GM23248 (cell line): Measurements from ENCODE around the gene MAGEB17. TPM values are rescaled to one million over a fixed set of nuclear protein-coding genes. Genes with fewer than 3 reads are reported as not detected.

ENCODE experiments used
- DNase-seq: peaks from one replicate; pipeline ENCODE4 v3.0.0-alpha.2; 2015
- H2AFZ ChIP-seq: fragments of 200-600 bp; sonication (generic); 2 replicates; pipeline ENCODE4 v1.6.1; 2016; ENCODE audit warnings: antibody characterized with exemption
- H3F3A ChIP-seq: fragments of 200-600 bp; sonication (generic); 2 replicates; pipeline ENCODE4 v1.6.1; 2016; ENCODE audit warnings: mild to moderate bottlenecking, antibody characterized with exemption, mixed run types; ENCODE audit not compliant: insufficient read depth
- H3K27ac ChIP-seq: fragments of 200-600 bp; sonication (generic); 2 replicates; pipeline ENCODE4 v1.5.1; 2016; ENCODE audit warnings: mild to moderate bottlenecking
- H3K27me3 ChIP-seq: fragments of 200-600 bp; sonication (generic); replicated peaks from 2 replicates; pipeline ENCODE4 v1.6.1; 2016; ENCODE audit warnings: mild to moderate bottlenecking; ENCODE audit not compliant: insufficient read depth
- H3K36me3 ChIP-seq: fragments of 200-600 bp; sonication (generic); 2 replicates; pipeline ENCODE4 v1.6.1; 2016; ENCODE audit warnings: low read depth, mild to moderate bottlenecking
- H3K4me1 ChIP-seq: fragments of 200-600 bp; sonication (generic); 2 replicates; pipeline ENCODE4 v1.6.1; 2016; ENCODE audit warnings: mild to moderate bottlenecking; ENCODE audit not compliant: insufficient read depth
- H3K4me2 ChIP-seq: fragments of 200-600 bp; sonication (generic); one replicate; pipeline ENCODE4 v1.6.1; 2016; ENCODE audit warnings: mild to moderate bottlenecking; ENCODE audit not compliant: unreplicated experiment
- H3K4me3 ChIP-seq: fragments of 200-600 bp; sonication (generic); 2 replicates; pipeline ENCODE4 v1.5.1; 2016; ENCODE audit warnings: mild to moderate bottlenecking
- H3K79me2 ChIP-seq: fragments of 200-600 bp; sonication (generic); 2 replicates; pipeline ENCODE4 v1.6.1; 2016; ENCODE audit warnings: mild to moderate bottlenecking; ENCODE audit not compliant: insufficient read depth
- H3K9ac ChIP-seq: fragments of 200-600 bp; sonication (generic); 2 replicates; pipeline ENCODE4 v1.6.1; 2016; ENCODE audit warnings: mild to moderate bottlenecking
- H3K9me2 ChIP-seq: fragments of 200-600 bp; sonication (generic); 2 replicates; pipeline ENCODE4 v1.6.1; 2016; ENCODE audit warnings: mixed run types, mild to moderate bottlenecking, moderate library complexity; ENCODE audit not compliant: insufficient read depth
- H3K9me3 ChIP-seq: fragments of 200-600 bp; sonication (generic); one replicate; pipeline ENCODE4 v1.6.1; 2017; ENCODE audit warnings: low read depth
- H4K20me1 ChIP-seq: fragments of 200-600 bp; sonication (generic); 2 replicates; pipeline ENCODE4 v1.6.0; 2016; ENCODE audit not compliant: insufficient read depth
- EZH2 ChIP-seq: fragments of 200-600 bp; sonication (generic); IDR thresholded peaks from 2 replicates; pipeline ENCODE4 v1.6.1; 2018; ENCODE audit warnings: antibody characterized with exemption, mild to moderate bottlenecking; ENCODE audit not compliant: insufficient read depth, poor library complexity, severe bottlenecking
- EZH2phosphoT487 ChIP-seq: fragments of 200-600 bp; sonication (generic); IDR thresholded peaks from 2 replicates; pipeline ENCODE4 v1.6.1; 2018; ENCODE audit warnings: antibody characterized with exemption, moderate library complexity, mild to moderate bottlenecking, low read depth; ENCODE audit not compliant: insufficient read depth
- WGBS, 2 experiments: methylation state at CpG; one replicate each; pipeline ENCODE4 v1.1.6; 2015 to 2017; ENCODE audit warnings: low lambda C conversion rate in 2 of 2, low coverage in 1 of 2; ENCODE audit errors: missing lambda C conversion rate in 2 of 2; 5-methylcytosine and 5-hydroxymethylcytosine counted together
- in situ Hi-C: fragments of 300-500 bp; cut with MboI; formaldehyde crosslinking; loops from 2 replicates; pipeline ENCODE4 v1.15.0; 2020
- polyA plus RNA-seq: library from polyadenylated mRNA; unstranded; fragments of >200 nt; fragmentation: Nextera tagmentation; extraction: Ambion mirVana; gene quantifications from 2 replicates; pipeline ENCODE4 v1.2.1, GENCODE V29; 2016
- total RNA-seq: library from RNA; depleted of rRNA; stranded (reverse); fragments of >200 nt; shearing (Covaris generic); gene quantifications from 2 replicates; pipeline ENCODE4 v1.2.3, GENCODE V29; 2014; rRNA removed

The MAGEB17 gene, protein sequence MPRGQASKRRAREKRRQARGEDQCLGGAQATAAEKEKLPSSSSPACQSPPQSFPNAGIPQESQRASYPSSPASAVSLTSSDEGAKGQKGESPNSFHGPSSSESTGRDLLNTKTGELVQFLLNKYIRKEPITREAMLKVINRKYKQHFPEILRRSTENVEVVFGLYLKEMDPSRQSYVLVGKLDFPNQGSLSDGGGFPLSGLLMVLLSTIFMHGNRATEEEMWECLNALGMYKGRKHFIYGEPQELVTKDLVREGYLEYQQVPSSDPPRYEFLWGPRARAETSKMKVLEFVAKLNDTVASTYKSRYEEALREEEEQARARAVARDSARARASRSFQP
- total RNA-seq (not detected in 2 replicates), polyA plus RNA-seq (not detected in 2 replicates)

DNA sequence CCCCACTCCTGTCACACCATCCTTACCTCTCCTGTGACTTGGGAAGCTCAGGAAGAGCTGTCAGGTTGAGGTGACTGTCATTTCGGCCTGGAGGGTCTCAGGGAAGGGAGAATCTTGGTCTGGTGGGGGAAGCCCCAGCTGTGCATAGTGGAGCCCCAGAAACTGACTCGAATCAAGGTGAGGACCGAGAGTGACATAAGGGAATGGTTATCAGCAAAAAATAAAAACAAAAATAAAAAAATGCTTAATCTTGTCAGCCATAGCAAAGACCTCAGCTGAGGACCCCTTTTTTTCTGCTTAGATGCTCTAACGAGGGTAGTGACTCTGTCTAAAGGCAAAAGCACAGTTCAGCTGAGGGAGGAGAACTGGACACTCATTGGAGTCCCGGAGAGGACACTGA lies at the start of gene MAGEB17:
Gene MAGEB17 (plus strand): TSS at position 301 of the 400 bp plus-strand sequence. CDS start 2,902 bp downstream, outside the sequence.
- Histone ChIP-seq H3F3A (no peaks in the 10 kb centered on the region), H3K9me2 (no peaks in the 10 kb centered on the region), H4K20me1 (no peaks in the 10 kb centered on the region), H3K36me3 (no peaks in the 10 kb centered on the region), H3K79me2 (no peaks in the 10 kb centered on the region), H3K27ac (no peak within 1 kb of the TSS), H3K9ac (no peak within 1 kb of the TSS), H3K9me3 (no peaks in the 10 kb centered on the region), H3K27me3 (no peaks in the 10 kb centered on the region), H2AFZ (no peak within 1 kb of the TSS), H3K4me1 (no peaks in the 10 kb centered on the region), H3K4me3 (no peak within 1 kb of the TSS), H3K4me2 (no peak within 1 kb of the TSS)
- in situ Hi-C loops: no loop called here
- DNase-seq: no peak
- TF ChIP-seq EZH2phosphoT487: no peak
- no peak for TF ChIP-seq EZH2
- 68 to 72% methylated on average over 4 to 5 of the region's 5 CpGs for WGBS, 2 experiments

DNA sequence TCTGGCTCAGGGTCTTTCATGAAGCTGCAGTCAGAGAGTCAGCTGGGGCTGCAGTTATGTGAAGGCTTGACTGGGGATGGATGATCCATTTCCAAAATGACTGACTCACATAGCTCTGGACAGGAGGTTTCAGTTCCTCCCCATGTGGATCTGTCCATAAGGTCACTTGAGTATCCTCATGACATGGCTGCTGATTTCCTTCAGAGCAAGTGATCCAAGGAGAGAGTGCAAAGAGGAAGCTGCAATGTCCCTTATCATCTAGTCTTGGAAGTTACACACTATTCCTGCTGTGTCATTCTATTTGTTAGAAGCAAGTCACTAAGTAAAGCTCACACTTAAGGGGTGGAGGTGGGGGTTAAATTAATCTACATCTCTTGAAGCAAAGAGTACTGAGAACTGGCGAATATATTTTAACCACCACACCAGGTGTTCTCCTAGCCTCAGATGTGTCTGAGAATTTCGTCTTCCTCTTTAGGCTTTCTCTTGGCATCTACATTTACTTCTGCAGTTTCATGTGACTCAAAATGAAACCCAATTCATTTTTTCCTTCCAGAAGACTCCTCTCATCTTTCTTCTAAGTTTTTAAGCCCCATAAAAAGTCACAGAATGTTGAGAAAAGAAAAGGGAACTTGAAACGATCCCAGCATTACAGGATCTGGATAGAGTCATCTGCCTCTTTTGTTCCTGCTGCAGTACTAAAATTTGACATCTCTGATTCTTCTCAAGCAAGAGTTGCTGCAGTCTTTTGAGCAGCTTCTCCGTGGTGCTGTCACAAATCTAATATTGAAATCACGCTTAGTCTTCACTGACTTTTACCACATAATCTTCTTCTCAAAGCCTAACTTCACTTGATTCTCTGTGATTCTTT lies 47.7 kb upstream of the MAGEB17 start:
- 45 to 62% methylated on average over 4 to 5 of the region's 5 CpGs for WGBS, 2 experiments
- peaks cover 3% of the 10 kb centered on the region; the same call in 1 of the 2 replicates for H3K4me1 ChIP-seq
- no peaks in the 10 kb centered on the region for H4K20me1 ChIP-seq
- H3K4me3 ChIP-seq: no peak overlapping the region
- no peaks in the 10 kb centered on the region; the same call in 1 of the 2 replicates for H3K27me3 ChIP-seq
- no peak overlapping the region for H3K4me2 ChIP-seq
- no peaks in the 10 kb centered on the region for H3K9me2 ChIP-seq
- in situ Hi-C loops: loop anchor here (10.0 kb wide), 1 partner anchor 555 kb away; no protein-coding TSS in a partner anchor
- H3F3A ChIP-seq: peaks cover 5% of the 10 kb centered on the region
- no peaks in the 10 kb centered on the region for H3K79me2 ChIP-seq
- DNase-seq: no peak
- H3K9me3 ChIP-seq: no peaks in the 10 kb centered on the region
- TF ChIP-seq EZH2 (no peak), EZH2phosphoT487 (no peak)
- no peaks in the 10 kb centered on the region for H3K36me3 ChIP-seq
- no peak overlapping the region for H3K27ac ChIP-seq
- no peak overlapping the region for H3K9ac ChIP-seq
- no peak overlapping the region for H2AFZ ChIP-seq

DNA sequence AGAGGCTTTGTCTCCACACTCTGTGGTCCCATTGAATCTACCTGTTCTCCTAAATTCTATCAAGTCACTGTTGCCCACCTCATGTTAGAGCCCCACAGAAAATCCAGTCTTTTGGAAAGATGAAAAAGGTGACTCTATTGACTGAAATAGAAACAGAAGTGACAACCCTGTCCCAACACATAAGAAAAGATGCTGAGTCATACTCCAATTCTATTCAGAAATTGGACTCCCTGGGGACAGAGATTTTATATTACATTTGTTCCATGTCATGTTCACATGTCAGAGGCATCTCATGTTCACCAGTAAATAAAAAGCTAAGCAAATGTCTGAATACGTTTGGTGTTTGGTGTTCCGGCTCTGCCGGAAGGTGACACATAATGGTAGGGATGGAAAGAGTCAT lies 46.9 kb upstream of the MAGEB17 start:
- Histone ChIP-seq H3K9ac (no peak overlapping the region), H3K27me3 (no peaks in the 10 kb centered on the region), H3K36me3 (no peaks in the 10 kb centered on the region), H3K4me2 (no peak overlapping the region), H3K4me1 (no peaks in the 10 kb centered on the region), H4K20me1 (no peaks in the 10 kb centered on the region), H3K4me3 (no peak overlapping the region), H3K9me3 (no peaks in the 10 kb centered on the region), H3K27ac (no peak overlapping the region), H2AFZ (no peak overlapping the region), H3F3A (no peaks in the 10 kb centered on the region), H3K79me2 (no peaks in the 10 kb centered on the region), H3K9me2 (no peaks in the 10 kb centered on the region)
- no peak for TF ChIP-seq EZH2
- no peak for TF ChIP-seq EZH2phosphoT487
- in situ Hi-C loops: loop anchor here (10.0 kb wide), 1 partner anchor 554 kb away; no protein-coding TSS in a partner anchor
- 94 to 96% methylated on average over 3 of the region's 3 CpGs for WGBS, 2 experiments
- peak; percentile 1 for DNase-seq

DNA sequence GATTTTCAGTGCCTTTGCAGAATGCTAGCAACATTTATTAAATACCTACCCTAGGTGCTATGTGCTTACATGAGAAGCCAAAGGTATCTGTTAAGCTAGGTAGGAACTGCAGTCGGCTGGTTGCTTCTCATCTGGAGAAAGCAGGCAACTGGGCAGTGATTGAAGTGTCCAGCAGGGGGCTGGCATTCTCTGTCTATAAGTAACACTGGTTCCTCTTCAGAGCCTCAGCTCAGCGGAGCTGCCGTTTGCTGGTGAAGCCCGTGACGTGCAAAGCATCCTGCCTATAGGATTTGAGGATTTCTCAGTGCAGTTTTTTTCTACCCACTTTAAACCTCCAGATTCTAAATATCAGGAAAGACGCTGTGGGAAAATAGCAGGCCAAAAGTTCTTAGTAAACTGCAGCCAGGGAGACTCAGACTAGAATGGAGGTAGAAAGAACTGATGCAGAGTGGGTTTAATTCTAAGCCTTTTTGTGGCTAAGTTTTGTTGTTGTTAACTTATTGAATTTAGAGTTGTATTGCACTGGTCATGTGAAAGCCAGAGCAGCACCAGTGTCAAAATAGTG lies 44.0 kb upstream of the MAGEB17 start, which contains the start of gene GRPR:
Gene GRPR (plus strand): TSS at position 344 of the 565 bp plus-strand sequence. CDS start 389 bp downstream, outside the sequence.
- no peak within 1 kb of the TSS for H3K9ac ChIP-seq
- in situ Hi-C loops: loop anchor here (10.0 kb wide), 1 partner anchor 551 kb away; no protein-coding TSS in a partner anchor

More for the DNA sequence above, 44.0 kb upstream of the MAGEB17 start, which contains the start of gene GRPR:
- Histone ChIP-seq H3K9me2 (no peaks in the 10 kb centered on the region), H3K79me2 (no peaks in the 10 kb centered on the region), H3K4me3 (no peak within 1 kb of the TSS), H2AFZ (0 out of 2 replicates have a peak within 1 kb of the TSS, but pooled peaks have one; percentile 41), H3K36me3 (no peaks in the 10 kb centered on the region), H3K9me3 (no peaks in the 10 kb centered on the region), H3K4me1 (no peaks in the 10 kb centered on the region), H3K27ac (no peak within 1 kb of the TSS), H3K4me2 (no peak within 1 kb of the TSS), H3K27me3 (no peaks in the 10 kb centered on the region), H3F3A (no peaks in the 10 kb centered on the region), H4K20me1 (no peaks in the 10 kb centered on the region)
- no peak for TF ChIP-seq EZH2
- no peak for TF ChIP-seq EZH2phosphoT487
- WGBS, 2 experiments: 0 to 2% methylated on average over 5 to 6 of the region's 6 CpGs
- DNase-seq: peak; percentile 88
